ENCODE data around the gene DFFB. TPM values are rescaled to one million over a fixed set of nuclear protein-coding genes. Genes with fewer than 3 reads are reported as not detected.

DFFB gene
- total RNA-seq, 1 donor from 2014 or later = 7.8 TPM

GRCh38 chr1:3898475-3898735, 41.1 kb downstream of the DFFB start:
- DNase-seq = no peak

DNA sequence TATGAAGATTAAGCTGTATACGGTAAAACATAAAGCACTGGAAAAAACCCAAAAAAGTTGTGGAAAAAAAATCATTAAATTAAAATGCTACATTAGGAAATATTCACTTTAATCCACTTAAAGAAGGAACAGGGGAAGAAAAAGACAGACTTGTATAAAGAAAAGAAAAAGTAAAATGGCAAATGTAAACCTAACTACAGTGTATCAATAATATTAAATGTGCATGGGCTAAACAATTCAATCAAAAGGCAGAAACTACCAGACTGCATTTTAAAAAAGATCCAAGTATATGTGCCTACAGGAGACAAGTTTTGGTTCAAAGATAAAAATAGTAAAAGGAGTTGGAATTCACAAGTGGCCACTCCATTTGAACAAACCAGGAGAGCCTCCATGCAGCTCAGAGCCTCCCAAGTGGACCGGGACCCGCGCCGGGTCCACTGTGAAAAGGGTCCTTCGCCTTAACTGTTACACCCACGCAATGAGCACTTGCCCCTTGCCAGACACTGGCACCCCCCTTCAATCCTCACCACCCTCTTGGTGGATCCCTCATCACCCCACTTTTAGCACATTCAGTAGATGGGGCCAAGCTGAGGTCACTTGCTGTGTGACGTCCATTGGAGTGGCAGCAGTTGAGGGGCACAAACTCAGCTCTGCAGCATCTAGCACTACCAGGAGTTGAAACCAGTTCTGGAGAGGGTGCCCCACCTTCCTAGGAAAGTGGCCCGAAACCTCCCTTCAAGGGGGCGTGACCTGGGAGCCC, 41.9 kb downstream of the DFFB start:
- DNase-seq = no peak

DNA sequence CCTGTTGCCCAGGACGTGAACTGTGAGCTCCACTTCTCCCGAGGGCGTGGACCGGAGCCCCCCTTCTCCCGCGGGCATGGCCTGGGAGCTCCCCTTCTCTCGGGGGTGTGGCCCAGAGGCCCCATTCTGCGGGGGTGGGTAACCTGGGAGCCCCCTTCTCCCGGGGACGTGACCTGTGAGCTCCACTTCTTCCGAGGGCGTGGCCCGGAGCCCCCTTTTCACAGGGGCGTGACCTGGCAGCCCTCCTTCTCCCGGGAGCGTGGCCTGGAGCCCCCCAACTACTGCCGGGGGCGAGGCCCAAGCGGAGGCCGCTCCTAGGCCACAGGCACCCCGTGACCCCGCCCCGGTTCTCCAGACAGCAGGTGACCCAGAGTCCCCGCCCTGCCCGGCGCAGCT, 42.5 kb downstream of the DFFB start:
- peak; percentile 30 for DNase-seq

DNA sequence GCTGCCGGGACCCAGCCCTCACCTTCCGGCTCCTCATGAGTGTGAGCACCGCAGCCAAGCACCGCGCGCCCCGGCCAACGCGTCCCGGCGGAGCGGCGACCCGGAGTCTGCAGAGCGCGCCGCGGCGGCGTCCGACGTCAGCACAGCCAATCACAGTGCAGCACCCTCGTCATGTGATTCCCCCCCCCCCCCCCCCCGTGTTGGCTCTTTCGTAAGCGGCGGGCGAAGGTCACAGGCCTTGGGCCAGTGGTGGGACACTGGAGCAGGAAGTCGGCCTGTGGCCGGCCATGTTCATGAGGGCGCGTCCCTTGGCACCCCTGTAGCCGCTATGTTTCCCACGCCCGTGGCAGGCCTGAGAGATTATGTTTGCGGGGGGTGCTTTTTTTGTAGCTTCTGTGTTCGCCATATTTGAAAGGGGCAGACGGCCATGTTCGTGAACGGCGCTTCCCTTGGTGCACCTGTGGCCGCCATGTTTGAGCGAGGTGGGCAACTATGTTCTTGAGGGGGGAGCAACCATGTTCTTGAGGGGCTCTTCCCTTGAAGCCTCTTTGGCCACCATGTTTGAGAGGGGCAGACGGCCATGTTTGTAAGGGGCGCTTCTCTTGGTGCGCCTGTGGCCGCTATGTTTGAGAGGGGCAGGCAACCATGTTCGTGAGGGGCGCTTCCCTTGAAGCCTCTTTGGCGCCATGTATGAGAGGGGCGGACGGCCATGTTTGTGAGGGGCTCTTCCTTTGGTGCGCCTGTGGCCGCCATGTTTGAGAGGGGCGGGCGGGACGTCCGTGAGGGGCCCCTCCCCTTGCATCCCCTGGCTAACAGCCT, 43.1 kb downstream of the DFFB start, which contains the start of gene C1orf174:
Gene C1orf174 (minus strand): TSS at position 123 of the 819 bp plus-strand sequence. CDS start 86 bp downstream, at position 37.
- peak; percentile 100 for DNase-seq

DNA sequence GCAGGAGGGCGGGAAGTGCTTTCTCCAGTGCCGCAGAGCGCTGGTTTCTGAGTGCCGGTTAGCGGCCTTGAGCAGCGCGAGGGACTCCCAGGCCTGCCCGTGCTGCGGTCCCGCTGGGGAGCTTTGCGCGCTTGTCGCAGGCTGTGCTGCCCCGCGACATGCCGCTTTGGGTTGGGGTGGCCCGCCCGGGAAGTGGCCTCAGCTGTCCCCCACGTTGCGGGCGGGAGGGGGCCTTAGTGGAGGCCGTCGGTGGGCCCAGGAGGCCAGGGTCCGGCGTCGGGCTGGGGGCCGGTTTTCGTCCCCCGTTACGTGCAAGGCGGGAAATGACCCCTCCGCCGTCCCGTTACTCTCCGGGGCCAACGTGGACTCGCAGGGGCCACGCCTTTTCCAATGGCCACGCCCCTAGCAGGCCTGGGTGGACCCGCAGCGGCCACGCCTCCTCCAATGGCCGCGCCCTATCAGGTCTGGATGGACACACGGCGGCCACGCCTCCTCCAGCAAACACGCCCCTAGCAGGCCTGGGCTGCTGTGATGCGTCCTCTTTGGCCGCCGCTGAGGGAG, 43.8 kb downstream of the DFFB start:
- DNase-seq = peak; percentile 98

DNA sequence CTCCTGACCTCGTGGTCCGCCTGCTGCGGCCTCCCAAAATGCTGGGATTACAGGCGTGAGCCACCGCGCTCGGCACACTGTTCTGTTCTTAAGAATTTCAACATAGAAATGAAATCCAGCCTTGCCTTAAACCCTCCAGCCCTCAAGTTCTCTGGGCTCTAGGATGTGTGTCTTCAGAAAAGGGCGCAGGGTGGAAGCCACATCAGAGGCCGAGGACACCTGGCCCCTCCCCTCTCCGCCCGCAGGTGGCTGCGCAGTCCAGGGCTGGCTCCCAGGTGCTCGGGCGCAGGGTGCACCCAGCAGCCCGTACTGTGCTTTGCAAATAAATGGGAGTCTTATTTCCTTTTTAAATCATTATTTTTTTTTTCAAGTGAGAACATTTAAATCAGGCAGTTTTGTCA, 44.8 kb downstream of the DFFB start:
- DNase-seq = no peak

- DNase-seq = peak; percentile 61
Measured at GRCh38 chr1:3902571-3903091, 45.4 kb downstream of the DFFB start.

DNA sequence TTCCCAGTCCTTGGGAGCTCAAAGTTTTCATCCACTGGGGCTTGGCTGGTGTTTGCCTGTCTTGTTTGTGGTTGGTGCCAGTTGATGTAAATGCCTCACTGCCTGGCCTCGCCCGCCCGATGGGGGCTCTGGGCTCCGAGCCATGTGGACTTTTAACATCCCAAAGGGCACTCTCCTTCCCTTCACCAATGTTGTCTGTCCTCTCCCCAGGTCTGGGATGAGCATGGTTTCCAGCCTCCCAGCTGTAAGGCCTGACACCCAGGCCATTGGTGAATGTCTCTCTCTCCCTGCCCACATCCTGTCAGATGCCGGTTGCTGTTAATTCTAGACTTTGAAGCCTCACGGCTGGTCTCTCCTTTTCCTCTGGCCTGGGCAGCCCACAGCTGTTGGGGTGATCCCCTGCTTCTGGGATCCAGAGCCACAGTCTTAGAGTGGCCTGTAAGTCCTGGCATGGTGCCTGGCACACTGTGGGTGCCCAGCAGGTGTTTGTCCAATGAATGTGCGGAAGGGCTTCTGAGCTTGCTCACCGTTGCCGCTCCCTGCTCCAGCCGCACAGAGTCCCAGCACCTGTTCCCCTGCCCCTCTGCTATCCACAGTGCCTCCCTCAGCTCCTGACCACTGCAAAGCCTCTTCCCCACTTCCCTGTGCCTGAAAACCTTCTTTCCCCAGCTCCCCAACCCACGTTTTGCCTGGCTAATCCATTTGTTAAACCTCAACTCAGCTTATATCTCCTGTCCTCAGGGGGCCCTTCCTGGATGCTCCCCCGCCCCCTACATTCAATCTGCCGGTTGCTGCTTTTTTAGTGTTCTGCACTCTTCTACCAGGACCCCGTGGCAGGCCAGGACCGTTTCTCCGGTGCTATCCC, 46.1 kb downstream of the DFFB start:
- peak; percentile 82 for DNase-seq

DNA sequence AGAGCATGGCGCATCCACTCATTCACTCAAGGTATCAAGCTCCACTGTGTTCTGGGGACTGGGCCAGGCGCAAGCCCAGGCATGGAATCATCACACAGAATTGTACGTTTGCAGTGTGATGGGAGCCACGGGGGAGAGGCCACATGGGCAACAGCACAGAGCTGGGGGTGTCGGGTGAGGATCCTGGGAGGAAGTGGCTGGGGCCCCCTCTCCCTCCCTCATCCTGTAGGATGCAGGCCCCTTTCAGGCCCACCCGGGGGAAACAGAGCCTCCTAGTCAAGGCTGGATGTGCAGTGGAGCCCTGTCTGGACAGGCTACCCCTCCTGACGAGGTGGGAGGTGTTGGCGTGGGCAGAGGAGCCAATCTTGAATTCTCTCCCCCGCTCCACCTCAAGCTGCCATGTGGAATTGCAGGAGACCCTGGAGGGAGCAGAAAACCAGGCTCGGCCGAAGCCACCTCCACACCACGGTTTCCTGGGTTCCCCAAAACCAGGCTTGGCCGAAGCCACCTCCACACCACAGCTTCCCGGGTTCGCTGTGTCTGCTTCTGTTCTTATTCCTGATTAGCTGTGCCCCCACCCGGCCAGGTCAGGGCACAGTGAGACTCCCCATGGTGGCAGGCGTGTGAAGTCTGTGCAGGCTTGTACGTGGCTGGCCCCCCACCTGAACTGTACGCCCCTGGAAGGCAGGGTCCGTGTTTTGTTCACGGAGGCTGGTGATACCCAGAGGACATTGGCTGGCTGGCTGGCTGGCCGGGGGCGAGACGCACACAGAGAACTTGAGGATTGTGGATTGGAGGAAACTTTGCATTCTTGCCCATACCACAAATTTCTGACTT, 46.9 kb downstream of the DFFB start:
- DNase-seq = no peak

GRCh38 chr1:3904843-3905185, 47.5 kb downstream of the DFFB start:
- no peak for DNase-seq

GRCh38 chr1:3905266-3905952, 48.1 kb downstream of the DFFB start:
- DNase-seq = no peak

GRCh38 chr1:3905953-3906671, 48.8 kb downstream of the DFFB start:
- no peak for DNase-seq

- DNase-seq = no peak
Measured at GRCh38 chr1:3906672-3907020, 49.4 kb downstream of the DFFB start.

DNA sequence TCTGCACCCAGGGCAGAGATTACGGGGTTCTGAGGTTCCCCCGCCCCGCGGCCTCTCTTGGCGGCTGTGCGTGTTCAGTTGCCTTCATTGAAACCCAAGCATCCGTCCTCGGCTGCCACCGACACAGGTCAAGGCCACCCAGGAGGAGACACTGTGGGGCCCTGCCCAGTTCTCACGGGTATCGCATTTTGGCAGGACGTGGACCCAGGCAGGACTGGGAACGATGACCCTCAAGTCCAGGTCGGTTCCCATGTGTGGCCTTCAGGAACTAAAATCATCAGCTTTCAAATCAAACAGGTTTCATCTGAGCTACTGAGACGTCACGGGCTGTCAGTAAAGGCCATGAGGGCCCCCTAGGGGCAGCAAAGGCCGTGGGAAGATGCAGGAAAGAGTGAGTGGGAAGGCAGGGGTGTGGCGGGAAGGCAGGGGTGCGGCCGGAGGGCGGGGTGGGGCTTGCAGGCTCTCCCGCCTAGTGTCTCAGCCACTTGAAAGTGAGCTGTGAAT, 49.8 kb downstream of the DFFB start:
- DNase-seq = no peak

DNA sequence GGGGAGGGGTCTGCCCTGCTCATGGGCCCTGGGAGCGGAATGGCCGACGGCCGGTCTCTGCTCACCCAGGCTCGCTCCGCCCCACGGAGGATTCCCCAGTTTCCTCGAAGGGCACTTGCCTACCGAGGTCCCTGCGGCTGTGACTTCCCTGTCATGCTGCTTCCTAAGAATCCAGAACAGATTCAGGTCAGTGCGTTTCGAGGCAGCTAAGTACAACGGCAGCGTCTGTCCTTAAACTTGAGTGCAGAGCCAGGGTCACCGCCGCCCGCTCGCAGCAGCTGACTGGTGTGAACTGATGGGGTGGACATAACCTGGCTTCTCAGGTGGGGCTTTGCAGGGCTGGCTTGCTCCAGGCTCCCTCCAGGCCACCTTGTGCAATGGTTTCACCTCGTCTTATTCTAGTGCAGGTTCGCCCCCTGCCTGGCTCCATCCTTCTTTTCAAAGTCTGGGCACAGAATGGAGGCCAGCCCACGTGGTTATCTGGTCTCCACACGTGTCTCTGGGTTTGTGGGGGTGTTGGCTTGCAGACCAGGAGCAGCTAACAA, 50.4 kb downstream of the DFFB start:
- DNase-seq = no peak

GRCh38 chr1:3908886-3909517, 51.7 kb downstream of the DFFB start:
- DNase-seq = no peak

GRCh38 chr1:3909615-3910014, 52.3 kb downstream of the DFFB start:
- no peak for DNase-seq

DNA sequence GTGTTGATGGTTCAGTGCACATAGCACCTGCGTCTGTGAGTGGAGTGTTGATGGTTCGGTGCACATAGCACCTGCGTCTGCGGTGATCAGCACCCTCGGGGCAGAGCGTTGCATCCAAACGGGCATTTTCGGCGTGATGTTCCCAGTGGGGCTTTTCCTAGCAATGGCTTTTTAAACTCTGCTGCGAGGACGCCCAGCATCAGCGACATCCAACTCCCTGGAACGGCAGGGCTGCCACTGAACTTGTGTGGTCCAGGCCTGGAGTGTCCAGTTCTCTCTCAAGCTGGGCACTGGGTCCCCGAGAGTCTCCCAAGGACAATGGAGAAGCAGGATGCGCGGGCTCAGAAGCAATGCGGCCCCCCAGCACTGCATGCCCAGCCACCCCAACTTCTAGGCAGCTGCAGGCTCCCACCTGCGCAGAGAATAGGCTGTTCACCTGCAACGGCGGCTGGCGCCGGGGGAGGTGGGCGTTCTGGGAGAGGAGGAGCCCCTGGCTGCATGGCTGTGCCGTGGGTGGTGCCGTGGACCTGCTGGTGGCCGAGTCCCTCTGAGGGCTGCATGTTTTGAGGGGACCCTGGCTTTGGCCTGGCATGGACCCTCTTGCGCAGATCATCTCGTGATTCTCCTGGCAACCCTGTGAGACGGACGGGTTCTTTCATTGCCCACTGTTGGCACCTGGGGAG, 52.9 kb downstream of the DFFB start:
- no peak for DNase-seq
